ENCODE results near the gene RALGAPA2. TPM values are rescaled to one million over a fixed set of nuclear protein-coding genes. Genes with fewer than 3 reads are reported as not detected.

Gene RALGAPA2
- total RNA-seq, 1 experiment from 2014 or later = 10.8 TPM

DNA sequence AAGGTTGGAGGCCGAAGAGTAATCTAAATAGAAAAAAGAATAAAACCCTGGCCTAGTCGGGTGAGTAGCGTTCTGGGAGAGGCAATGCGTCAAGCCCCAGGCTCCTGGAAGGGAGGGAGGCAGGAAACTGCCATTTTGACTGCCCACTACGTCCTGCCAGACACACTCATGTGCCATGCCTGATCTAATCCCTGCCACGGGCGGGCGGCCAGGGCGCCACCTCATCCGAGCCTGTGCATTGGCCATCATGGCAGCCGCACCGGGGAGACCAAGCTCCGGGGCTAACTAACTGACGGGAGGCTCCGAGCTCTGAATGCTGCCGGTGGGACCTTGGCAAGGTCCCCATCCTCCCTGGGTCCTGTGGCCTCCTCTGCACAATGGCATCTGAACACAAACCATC is 275.8 kb downstream of the RALGAPA2 start:
- TF ChIP-seq, protein P1, sequence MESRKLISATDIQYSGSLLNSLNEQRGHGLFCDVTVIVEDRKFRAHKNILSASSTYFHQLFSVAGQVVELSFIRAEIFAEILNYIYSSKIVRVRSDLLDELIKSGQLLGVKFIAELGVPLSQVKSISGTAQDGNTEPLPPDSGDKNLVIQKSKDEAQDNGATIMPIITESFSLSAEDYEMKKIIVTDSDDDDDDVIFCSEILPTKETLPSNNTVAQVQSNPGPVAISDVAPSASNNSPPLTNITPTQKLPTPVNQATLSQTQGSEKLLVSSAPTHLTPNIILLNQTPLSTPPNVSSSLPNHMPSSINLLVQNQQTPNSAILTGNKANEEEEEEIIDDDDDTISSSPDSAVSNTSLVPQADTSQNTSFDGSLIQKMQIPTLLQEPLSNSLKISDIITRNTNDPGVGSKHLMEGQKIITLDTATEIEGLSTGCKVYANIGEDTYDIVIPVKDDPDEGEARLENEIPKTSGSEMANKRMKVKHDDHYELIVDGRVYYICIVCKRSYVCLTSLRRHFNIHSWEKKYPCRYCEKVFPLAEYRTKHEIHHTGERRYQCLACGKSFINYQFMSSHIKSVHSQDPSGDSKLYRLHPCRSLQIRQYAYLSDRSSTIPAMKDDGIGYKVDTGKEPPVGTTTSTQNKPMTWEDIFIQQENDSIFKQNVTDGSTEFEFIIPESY (IDR thresholded peaks at IDR 0.05; ENCODE audit: extremely low read depth, insufficient replicate concordance, low read length) = no peak
- TF ChIP-seq TCF7L2 (IDR thresholded peaks at IDR 0.05; ENCODE audit: borderline replicate concordance, extremely low read depth, insufficient read depth, insufficient read length) = no peak
- no peak for TF ChIP-seq POLR2AphosphoS5 (IDR thresholded peaks at IDR 0.05; ENCODE audit: low read depth, low read length)
- no peak for TF ChIP-seq ELF1 (IDR thresholded peaks at IDR 0.05; ENCODE audit: borderline replicate concordance, low read depth)
- TF ChIP-seq ZNF274 (IDR thresholded peaks at IDR 0.05; ENCODE audit: low read depth, low read length) = no peak
- BruUV-seq (replicated peaks) = no TSS peak
- Histone ChIP-seq H3K4me1 (ENCODE audit: control insufficient read depth in 1 of 2, insufficient read depth in 2 of 2, low read length in 2 of 2) (no peaks in the 10 kb centered on the region), H4K20me1 (ENCODE audit: insufficient read depth) (no peaks in the 10 kb centered on the region), H3K9me2 (ENCODE audit: insufficient read depth) (no peaks in the 10 kb centered on the region), H3K27me3 (ENCODE audit: insufficient read depth, low read length) (no peaks in the 10 kb centered on the region), H3K4me2 (ENCODE audit: low read length) (no peak overlapping the region), H3K79me2 (ENCODE audit: insufficient read depth, low read length) (no peaks in the 10 kb centered on the region), H2AFZ (ENCODE audit: low read depth, low read length, poor library complexity, severe bottlenecking) (no peak overlapping the region), H3K9me3 (ENCODE audit: control insufficient read depth in 1 of 2, insufficient read depth in 1 of 2, low read depth in 1 of 2, low read length in 2 of 2) (no peaks in the 10 kb centered on the region), H3K9ac (ENCODE audit: low read length) (no peak overlapping the region), H3K4me3 (replicated peaks in 1 of 2; ENCODE audit: low read depth in 1 of 2, low read length in 2 of 2) (no peak overlapping the region), H3K27ac (ENCODE audit: low read depth, low read length) (no peak overlapping the region), H3K36me3 (ENCODE audit: control insufficient read depth in 1 of 2, insufficient read depth in 2 of 2, low read length in 2 of 2) (no peaks in the 10 kb centered on the region)
- ATAC-seq (no peak), DNase-seq (ENCODE audit: low read depth, low spot score) (no peak)
- intact Hi-C loops (cut with micrococcal nuclease) = no loop called here
- ChIA-PET RAD21 (ENCODE audit: low non-redundant PET in 1 of 2, low total read pairs in 2 of 2, uncharacterized antibody in 2 of 2, unreplicated experiment in 2 of 2) (no interaction called here), POLR2A (no interaction called here), CTCF (no interaction called here)

DNA sequence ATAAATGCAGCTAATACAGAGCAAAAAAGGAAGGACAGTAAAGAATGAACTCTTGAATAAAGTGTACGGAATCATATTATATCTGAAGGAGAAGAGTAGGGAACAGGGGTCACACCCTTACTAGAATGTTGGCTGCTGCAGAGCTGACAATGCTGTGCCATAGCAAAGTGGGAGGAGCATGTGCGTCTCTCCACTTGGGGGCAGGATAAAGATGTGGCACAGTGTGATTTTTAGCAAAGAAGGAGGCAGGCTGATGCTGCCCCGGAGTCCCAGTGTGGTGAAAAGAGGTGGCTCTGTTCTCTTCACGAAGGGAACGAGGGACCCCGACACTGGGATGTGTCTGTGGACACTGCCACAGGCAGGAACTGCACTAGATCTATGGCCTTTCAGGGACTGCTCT is 277.0 kb downstream of the RALGAPA2 start:
- H3K4me2 ChIP-seq (ENCODE audit: low read length) = no peak overlapping the region
- H3K4me3 ChIP-seq (replicated peaks in 1 of 2; ENCODE audit: low read depth in 1 of 2, low read length in 2 of 2) = no peak overlapping the region
- no peak overlapping the region for H2AFZ ChIP-seq (ENCODE audit: low read depth, low read length, poor library complexity, severe bottlenecking)
- ATAC-seq (peak; percentile 46), DNase-seq (ENCODE audit: low read depth, low spot score) (no peak)
- RAD21 ChIA-PET (ENCODE audit: low non-redundant PET in 1 of 2, low total read pairs in 2 of 2, uncharacterized antibody in 2 of 2, unreplicated experiment in 2 of 2) = no interaction called here
- H3K4me1 ChIP-seq (ENCODE audit: control insufficient read depth in 1 of 2, insufficient read depth in 2 of 2, low read length in 2 of 2) = no peaks in the 10 kb centered on the region
- no peaks in the 10 kb centered on the region for H3K9me2 ChIP-seq (ENCODE audit: insufficient read depth)
- no TSS peak for BruUV-seq (replicated peaks)
- intact Hi-C loops (cut with micrococcal nuclease) = no loop called here
- CTCF ChIA-PET = no interaction called here
- no peak overlapping the region for H3K9ac ChIP-seq (ENCODE audit: low read length)
- TF ChIP-seq, protein P2, sequence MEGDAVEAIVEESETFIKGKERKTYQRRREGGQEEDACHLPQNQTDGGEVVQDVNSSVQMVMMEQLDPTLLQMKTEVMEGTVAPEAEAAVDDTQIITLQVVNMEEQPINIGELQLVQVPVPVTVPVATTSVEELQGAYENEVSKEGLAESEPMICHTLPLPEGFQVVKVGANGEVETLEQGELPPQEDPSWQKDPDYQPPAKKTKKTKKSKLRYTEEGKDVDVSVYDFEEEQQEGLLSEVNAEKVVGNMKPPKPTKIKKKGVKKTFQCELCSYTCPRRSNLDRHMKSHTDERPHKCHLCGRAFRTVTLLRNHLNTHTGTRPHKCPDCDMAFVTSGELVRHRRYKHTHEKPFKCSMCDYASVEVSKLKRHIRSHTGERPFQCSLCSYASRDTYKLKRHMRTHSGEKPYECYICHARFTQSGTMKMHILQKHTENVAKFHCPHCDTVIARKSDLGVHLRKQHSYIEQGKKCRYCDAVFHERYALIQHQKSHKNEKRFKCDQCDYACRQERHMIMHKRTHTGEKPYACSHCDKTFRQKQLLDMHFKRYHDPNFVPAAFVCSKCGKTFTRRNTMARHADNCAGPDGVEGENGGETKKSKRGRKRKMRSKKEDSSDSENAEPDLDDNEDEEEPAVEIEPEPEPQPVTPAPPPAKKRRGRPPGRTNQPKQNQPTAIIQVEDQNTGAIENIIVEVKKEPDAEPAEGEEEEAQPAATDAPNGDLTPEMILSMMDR (IDR thresholded peaks at IDR 0.05 in 2 of 3, conservative IDR thresholded peaks at IDR 0.05 in 1 of 3; ENCODE audit: borderline replicate concordance in 1 of 3, insufficient read depth in 1 of 3, low read depth in 2 of 3, low read length in 2 of 3) = peak in 1 of 3 experiments; percentile 16; a peak in 1 of 6 replicates
- no peak for TF ChIP-seq SP1 (IDR thresholded peaks at IDR 0.05; ENCODE audit: low read depth)
- H4K20me1 ChIP-seq (ENCODE audit: insufficient read depth) = no peaks in the 10 kb centered on the region
- H3K27me3 ChIP-seq (ENCODE audit: insufficient read depth, low read length) = no peaks in the 10 kb centered on the region
- H3K27ac ChIP-seq (ENCODE audit: low read depth, low read length) = no peak overlapping the region
- no peaks in the 10 kb centered on the region for H3K36me3 ChIP-seq (ENCODE audit: control insufficient read depth in 1 of 2, insufficient read depth in 2 of 2, low read length in 2 of 2)
- H3K79me2 ChIP-seq (ENCODE audit: insufficient read depth, low read length) = no peaks in the 10 kb centered on the region
- no peaks in the 10 kb centered on the region for H3K9me3 ChIP-seq (ENCODE audit: control insufficient read depth in 1 of 2, insufficient read depth in 1 of 2, low read depth in 1 of 2, low read length in 2 of 2)
- POLR2A ChIA-PET = no interaction called here

Measured in HCT116 (cell line).